Daoy (cell line): ENCODE data around the gene USP47. TPM values are rescaled to one million over a fixed set of nuclear protein-coding genes. Genes with fewer than 3 reads are reported as not detected.

Experiments used
- DNase-seq: peaks from one replicate; pipeline ENCODE4 v3.0.0-alpha.2; 2015; ENCODE audit warnings: low read depth
- total RNA-seq: library from RNA; depleted of rRNA; stranded (reverse); fragments of >200 nt; shearing (Covaris generic); gene quantifications from 2 replicates; pipeline ENCODE4 v1.2.3, GENCODE V29; 2014

Gene USP47
- total RNA-seq, 1 experiment from 2014 or later, result 32.9 TPM

DNA sequence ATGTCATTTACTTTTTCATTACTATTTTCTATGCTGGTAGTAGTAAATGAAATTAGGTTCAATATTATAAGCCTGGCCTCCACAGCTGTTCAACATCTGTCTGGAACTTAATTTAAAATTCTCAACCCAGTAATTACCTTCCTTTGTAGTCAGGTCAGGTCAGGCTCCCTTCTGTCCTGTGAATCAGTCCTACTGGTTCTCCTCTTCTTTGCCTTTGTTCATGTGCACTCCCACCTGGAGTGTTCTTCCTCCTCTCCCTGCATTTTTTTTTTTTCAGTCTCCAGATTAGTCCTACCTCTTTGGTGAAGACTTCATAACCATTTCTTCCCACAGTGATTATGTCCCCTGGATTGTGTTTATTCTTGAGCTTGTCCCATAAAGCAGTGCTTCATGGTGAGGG is 98.8 kb downstream of the USP47 start:
- no peak for DNase-seq

GRCh38 chr11:11942668-11943067 is 100.9 kb downstream of the USP47 start:
- DNase-seq, result no peak

DNA sequence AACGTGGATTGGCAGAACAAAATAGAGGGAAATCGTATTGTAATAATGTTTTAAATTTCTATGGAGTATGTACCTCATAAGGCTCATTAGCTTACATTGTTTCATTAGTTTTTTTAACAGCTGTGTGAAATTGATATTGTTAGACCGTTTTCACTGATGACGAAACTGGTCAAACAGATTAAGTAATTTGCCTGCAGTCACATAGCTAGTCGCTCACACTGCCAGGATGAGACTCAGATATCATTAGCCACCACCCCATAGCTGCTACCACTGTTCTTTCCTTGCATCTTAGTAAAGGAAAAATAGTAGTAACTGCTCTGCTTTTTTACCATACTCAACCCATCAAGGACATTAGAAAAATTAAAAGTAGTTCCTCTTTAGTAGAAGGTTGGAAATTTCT is 102.7 kb downstream of the USP47 start:
- no peak for DNase-seq

DNA sequence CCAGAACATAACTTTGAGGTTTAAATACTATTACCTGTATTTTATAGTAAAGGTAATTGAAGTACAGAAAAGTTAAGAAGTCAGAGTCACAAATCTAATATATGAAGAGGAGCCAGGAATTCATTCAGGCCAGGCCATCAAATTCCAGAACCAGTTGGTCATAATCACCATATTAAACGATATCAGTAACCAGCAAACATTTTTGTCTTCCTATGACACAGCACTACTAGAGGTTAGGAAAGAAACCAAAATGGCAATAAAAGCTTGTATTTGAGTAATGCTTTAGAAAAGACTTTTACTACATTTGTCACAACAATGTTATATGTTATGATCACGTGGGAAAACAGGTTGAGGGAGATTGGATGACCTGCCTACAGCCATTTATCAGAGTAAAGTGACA is 104.4 kb downstream of the USP47 start:
- no peak for DNase-seq

- DNase-seq, result no peak
Observed at GRCh38 chr11:11946878-11947277, 105.1 kb downstream of the USP47 start.

- DNase-seq, result no peak
Observed at GRCh38 chr11:11947825-11948224, 106.1 kb downstream of the USP47 start.

DNA sequence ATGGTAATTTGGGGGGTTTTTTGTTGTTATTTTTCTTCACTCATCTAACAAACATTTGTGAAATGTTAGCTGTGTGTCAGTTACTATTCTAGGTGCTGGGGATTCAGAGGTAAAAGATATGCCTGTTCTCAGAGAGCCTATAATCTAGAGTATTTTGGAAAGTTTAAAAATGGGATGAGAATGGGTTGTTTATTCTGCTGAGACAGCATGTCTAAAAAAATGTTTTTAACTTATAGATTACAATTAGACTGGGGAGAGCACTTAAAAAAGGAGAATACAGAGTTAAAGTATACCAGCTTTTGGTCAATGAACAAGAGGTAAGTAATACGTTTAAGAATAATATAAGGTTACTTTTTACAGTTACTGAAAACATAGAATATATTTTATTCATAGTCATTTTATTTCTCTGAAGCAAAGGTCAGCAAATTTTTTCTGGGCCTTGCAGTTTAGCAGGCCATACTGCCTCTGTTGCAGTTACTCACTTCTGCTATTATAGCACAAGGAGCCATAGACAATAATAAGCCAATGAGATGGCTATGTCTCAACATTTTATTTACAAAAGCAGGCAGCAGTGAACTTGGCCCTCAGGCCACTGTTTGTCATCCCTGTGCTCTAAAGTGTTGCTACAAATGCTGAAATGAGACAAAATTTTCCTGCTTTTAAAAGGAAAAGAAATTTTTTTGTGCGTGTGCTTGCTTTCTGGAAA is 106.6 kb downstream of the USP47 start:
- no peak for DNase-seq

DNA sequence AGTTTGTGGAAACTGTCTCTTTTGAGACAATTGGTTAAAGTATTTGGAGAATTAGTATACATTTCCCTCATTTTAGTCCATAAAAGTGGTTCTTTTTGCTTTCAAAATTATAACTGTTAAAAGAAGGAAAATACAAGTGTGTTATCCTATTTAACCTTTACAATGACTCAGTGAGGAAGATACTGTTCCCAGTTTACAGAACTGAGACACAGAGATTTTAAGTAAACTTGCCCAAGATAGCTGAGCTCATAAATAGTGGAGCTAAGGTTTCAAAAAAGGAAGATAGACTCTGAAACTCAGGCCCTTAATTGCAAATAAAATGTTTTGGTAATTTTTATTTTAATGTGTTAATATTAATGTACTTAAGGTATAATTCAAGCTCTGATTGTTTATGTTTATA is 107.7 kb downstream of the USP47 start:
- no peak for DNase-seq

DNA sequence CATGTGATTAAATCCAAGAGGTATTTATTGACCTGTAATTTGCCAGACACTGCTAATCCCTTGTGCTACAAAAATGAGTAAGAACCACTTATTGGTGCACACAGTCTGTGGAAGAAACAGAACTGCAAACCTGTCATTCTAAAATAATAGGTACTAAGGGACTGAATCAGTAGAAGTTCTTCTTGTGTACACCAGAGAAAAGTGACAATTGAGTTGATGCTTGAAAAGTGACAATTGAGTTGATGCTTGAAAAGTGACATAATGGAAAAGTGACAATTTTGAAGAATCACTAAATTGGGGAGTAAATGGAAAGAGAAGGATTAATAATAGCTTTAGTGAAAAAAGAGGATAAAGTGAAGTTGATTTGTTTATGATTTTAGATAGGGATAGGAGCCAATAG is 110.3 kb downstream of the USP47 start:
- no peak for DNase-seq

- no peak for DNase-seq
Observed at GRCh38 chr11:11956006-11956405, 114.2 kb downstream of the USP47 start.

DNA sequence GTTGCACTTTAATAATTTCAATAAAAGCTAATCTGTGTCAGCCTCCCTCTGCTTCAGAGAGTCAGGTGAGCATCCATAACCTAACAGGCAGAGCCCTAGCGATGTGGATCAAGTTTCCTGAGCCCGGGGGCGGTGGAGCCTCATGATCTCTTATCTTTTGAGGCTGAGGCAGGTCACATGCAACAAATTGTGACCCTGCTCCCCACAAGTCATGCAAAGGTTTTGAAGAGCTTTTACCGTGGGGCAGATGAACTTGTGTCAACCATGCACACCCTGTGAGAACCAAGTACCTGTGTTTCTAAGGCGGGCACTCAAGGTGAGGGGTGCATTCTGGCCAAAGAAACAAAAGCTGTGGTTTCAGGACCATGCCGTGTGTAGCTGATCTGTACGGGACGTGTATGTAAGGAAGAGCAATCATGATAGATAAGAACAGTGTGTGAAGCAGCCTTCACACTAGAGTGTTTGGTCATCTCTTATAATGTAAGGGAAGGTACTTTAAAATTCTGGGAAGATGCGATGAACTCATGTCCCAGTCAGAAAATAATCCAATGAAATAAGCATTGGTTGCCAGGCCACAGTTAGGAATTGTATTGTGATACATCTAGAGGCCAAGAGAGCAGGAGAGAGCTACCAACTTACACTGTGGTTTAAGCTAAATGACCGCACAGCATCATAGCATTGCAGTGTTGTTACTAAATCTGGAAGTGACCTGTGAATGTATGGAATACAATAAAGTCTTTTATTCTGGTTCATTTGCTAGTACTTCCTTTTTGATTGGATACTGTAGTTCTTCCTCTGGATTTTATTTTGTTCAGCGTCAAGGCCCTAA is 116.8 kb downstream of the USP47 start:
- DNase-seq, result no peak

DNA sequence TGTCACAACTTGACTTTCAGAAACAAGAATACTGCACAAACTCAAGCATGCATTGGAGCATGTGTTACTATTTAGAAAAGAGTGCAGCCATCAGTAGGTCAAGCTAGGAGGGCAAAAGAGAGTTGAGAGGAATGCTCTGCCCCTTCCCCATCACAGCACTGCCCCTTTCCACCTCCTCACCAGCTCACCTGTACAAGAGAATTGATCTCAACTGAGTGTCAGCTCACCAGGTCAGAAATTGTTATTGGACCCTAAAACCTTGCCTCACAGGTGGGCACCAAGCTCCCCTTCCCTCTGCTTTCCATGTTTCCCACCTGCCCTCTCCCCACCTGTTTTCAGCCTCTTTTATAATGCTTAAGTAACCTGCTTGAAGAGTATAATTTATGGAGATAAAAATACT is 117.8 kb downstream of the USP47 start:
- no peak for DNase-seq

GRCh38 chr11:11960687-11961086 is 118.9 kb downstream of the USP47 start:
- DNase-seq, result no peak

DNA sequence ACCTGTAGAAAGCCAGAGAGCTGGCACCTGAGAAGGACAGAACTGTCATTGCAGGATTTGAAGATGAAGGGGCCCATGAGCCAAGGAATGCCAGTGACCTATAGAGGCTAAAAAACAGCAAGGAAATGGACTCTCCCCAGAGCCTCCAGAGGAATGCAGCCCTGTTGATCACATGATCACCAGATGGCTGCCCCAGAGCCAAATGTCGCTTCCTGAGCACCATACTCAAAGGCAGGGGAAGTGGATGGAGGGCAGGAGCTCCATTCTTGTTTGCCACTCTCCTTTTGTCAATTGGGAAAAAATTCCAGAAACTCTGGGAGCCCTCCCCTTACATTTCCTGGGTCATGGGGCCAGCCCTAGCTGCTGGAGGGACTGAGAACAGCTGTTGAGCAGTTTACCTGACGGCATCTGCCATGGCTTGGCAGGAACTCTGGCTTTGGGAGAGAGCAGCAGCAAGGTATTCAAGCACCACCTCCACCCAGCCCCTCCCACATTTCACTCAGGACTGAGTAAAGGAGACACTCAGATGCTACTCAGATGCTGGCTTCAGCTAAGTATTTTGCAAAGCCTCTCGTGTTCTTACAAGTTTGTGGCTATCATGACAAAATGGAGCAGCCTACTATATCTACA is 119.7 kb downstream of the USP47 start:
- DNase-seq, result no peak

GRCh38 chr11:11963067-11963466 is 121.3 kb downstream of the USP47 start:
- DNase-seq, result no peak

- no peak for DNase-seq
Observed at GRCh38 chr11:11963842-11964773, 122.3 kb downstream of the USP47 start.

DNA sequence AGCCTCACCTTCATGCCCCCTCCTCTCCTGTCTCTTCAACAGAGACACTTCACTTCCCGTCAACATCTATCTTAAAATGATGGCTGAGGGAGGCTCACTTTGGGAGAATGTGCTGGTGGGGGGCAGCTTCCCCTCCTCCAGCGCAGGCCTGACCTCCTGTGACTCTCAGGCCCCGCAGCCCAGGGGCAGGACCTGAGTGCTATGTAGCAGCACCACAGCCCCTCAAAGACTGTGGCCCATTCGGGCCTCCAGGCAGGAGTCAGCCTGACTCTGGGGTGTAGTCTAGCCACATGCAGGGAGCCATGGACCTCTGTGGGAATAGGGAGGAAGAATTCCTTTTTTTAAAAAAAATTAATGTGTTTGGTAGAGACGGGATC is 123.0 kb downstream of the USP47 start:
- no peak for DNase-seq

DNA sequence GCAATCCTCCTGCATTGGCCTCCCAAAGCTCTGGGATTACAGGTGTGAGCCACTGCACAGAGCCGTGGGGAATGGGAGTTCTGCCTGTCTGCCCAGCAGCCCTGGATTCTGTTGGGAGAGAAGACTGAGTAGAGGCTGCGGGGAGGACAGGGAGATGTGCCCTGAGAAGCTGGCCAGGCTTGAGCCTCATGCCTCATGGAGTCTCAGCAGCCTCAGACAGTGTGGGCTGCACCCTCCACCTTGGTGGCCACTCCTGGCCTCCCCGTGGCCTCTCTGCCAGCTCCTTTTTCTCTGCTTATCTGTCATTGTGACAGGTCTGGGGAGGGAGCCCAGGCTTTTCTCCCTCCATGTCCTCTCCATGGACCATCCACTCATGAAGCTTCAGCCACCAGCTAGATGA is 123.4 kb downstream of the USP47 start:
- DNase-seq, result no peak

- DNase-seq, result no peak
Observed at GRCh38 chr11:11965656-11966353, 124.0 kb downstream of the USP47 start.

DNA sequence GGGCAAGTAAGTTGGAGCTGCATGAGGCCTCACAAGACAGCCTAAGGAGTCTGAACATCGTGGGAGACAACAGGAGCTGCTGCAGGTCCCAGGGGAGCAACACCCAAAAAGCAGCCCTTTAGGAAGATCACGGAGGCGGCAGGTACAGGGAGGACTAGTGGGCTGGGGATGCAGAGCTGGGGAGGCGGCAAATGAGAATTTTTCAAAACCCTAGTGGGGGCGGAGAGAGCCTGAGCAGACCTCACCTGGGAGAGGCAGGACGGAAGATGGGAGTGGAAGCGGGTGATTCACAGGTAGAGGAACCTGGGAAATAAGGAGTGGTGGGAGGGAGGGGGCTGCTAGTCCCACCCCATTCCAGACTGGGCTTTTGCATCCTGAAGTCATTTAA is 124.6 kb downstream of the USP47 start:
- no peak for DNase-seq
